Esophagus muscularis mucosa (tissue), 4 donors: ENCODE measurements around the gene TMCO4.

Experiments used
- CTCF ChIP-seq, 3 experiments: fragments of 200-600 bp in 2 of 3; fragments of 450-650 bp in 1 of 3; sonication (generic) in 2 of 3; IDR thresholded peaks; one replicate each; pipeline ENCODE4 v1.5.1; 2017 to 2019; ENCODE audit warnings: antibody characterized with exemption in 3 of 3, mild to moderate bottlenecking in 2 of 3, moderate library complexity in 1 of 3
- EP300 ChIP-seq: sonication (generic); formaldehyde crosslinking; IDR thresholded peaks from one replicate; pipeline ENCODE4 v1.6.1; 2017; ENCODE audit warnings: antibody characterized with exemption
- POLR2A ChIP-seq: fragments of 450-650 bp; IDR thresholded peaks from one replicate; pipeline ENCODE4 v1.6.1; 2017; ENCODE audit warnings: antibody characterized with exemption, moderate library complexity, mild to moderate bottlenecking, low read depth

GRCh38 chr1:19712928-19713327 lies 86.8 kb downstream of the TMCO4 start:
- TF ChIP-seq EP300 (no peak), POLR2A (no peak), CTCF (IDR thresholded peaks at IDR 0.05) (no peak)
